Activated CD4-positive, alpha-beta memory T cell treated with anti-CD3 and anti-CD28 coated beads for 36 hours (primary cell): ENCODE measurements around the gene PCP4. TPM values are rescaled to one million over a fixed set of nuclear protein-coding genes. Genes with fewer than 3 reads are reported as not detected.

ENCODE experiments used
- CTCF ChIA-PET: fragments of 350-600 bp; sonication (Branson Sonifier 250); formaldehyde crosslinking; loops from one replicate; lab custom pipeline; 2021; ENCODE audit warnings: antibody characterized with exemption, inconsistent platforms; lab: Charles Lee
- POLR2A ChIA-PET: fragments of 350-600 bp; sonication (Branson Sonifier 250); formaldehyde crosslinking; loops from one replicate; lab custom pipeline; 2021; ENCODE audit warnings: antibody characterized with exemption; lab: Charles Lee
- DNase-seq: peaks from one replicate; pipeline ENCODE4 v3.0.0-alpha.2; 2020
- H3K27ac Mint-ChIP-seq: one replicate; pipeline ENCODE4 v1.8.0; 2021; ENCODE audit warnings: mixed read lengths
- H3K27me3 Mint-ChIP-seq: one replicate; pipeline ENCODE4 v1.8.0; 2021; ENCODE audit warnings: mixed read lengths
- H3K36me3 Mint-ChIP-seq: one replicate; pipeline ENCODE4 v1.8.0; 2021; ENCODE audit warnings: mixed read lengths
- H3K4me1 Mint-ChIP-seq: one replicate; pipeline ENCODE4 v1.8.0; 2021; ENCODE audit warnings: low read depth, mixed read lengths
- H3K4me3 Mint-ChIP-seq: one replicate; pipeline ENCODE4 v1.8.0; 2021; ENCODE audit warnings: mild to moderate bottlenecking, mixed read lengths
- H3K9me3 Mint-ChIP-seq: one replicate; pipeline ENCODE4 v1.8.0; 2021; ENCODE audit warnings: mixed read lengths
- intact Hi-C: fragments of 100-400 bp; cut with micrococcal nuclease; formaldehyde crosslinking; loops from one replicate; pipeline ENCODE4 v1.15.1; 2023
- total RNA-seq, 2 experiments: library from RNA; stranded (reverse); gene quantifications; one replicate each; pipeline ENCODE4 v1.2.3, GENCODE V29; 2021

PCP4 gene
- total RNA-seq, 2 experiments from 2014 or later = not detected

GRCh38 chr21:39849014-39849655 is 18.1 kb upstream of the PCP4 start:
- H3K4me1 Mint-ChIP-seq = no peaks in the 10 kb centered on the region
- no peaks in the 10 kb centered on the region for H3K36me3 Mint-ChIP-seq
- no peaks in the 10 kb centered on the region for H3K27me3 Mint-ChIP-seq
- intact Hi-C loops = no loop called here
- H3K9me3 Mint-ChIP-seq = peaks cover 3% of the 10 kb centered on the region
- H3K27ac Mint-ChIP-seq = no peak overlapping the region
- DNase-seq = no peak
- ChIA-PET POLR2A (no interaction called here), CTCF (no interaction called here)
- H3K4me3 Mint-ChIP-seq = no peak overlapping the region

GRCh38 chr21:39850333-39850732 is 16.9 kb upstream of the PCP4 start:
- no peak for DNase-seq
- peaks cover 3% of the 10 kb centered on the region for H3K9me3 Mint-ChIP-seq
- no peaks in the 10 kb centered on the region for H3K27me3 Mint-ChIP-seq
- no peak overlapping the region for H3K4me3 Mint-ChIP-seq
- intact Hi-C loops = no loop called here
- no peak overlapping the region for H3K27ac Mint-ChIP-seq
- H3K36me3 Mint-ChIP-seq = no peaks in the 10 kb centered on the region
- no peaks in the 10 kb centered on the region for H3K4me1 Mint-ChIP-seq
- ChIA-PET POLR2A (no interaction called here), CTCF (no interaction called here)

- intact Hi-C loops = no loop called here
- Mint-ChIP-seq H3K27me3 (no peaks in the 10 kb centered on the region), H3K9me3 (peaks cover 5% of the 10 kb centered on the region), H3K36me3 (no peaks in the 10 kb centered on the region), H3K4me1 (no peaks in the 10 kb centered on the region), H3K4me3 (no peak overlapping the region), H3K27ac (no peak overlapping the region)
- DNase-seq = no peak
- ChIA-PET CTCF (interaction anchor here (2.4 kb wide), 1 partner anchor 16 kb away, joined by 6 read pairs; the partner anchor contains the start of gene PCP4), POLR2A (no interaction called here)
Observed at GRCh38 chr21:39851002-39851618, 16.1 kb upstream of the PCP4 start.

- Mint-ChIP-seq H3K4me1 (no peaks in the 10 kb centered on the region), H3K36me3 (no peaks in the 10 kb centered on the region), H3K27ac (no peak overlapping the region), H3K27me3 (no peaks in the 10 kb centered on the region), H3K4me3 (no peak overlapping the region), H3K9me3 (peaks cover 5% of the 10 kb centered on the region)
- ChIA-PET POLR2A (no interaction called here), CTCF (interaction anchor here (2.4 kb wide), 1 partner anchor 15 kb away, joined by 6 read pairs; the partner anchor contains the start of gene PCP4)
- intact Hi-C loops = no loop called here
- no peak for DNase-seq
Observed at GRCh38 chr21:39852021-39852721, 15.1 kb upstream of the PCP4 start.

GRCh38 chr21:39852726-39853500 is 14.3 kb upstream of the PCP4 start:
- Mint-ChIP-seq H3K36me3 (no peaks in the 10 kb centered on the region), H3K27ac (no peak overlapping the region), H3K9me3 (peaks cover 5% of the 10 kb centered on the region), H3K4me3 (no peak overlapping the region), H3K4me1 (no peaks in the 10 kb centered on the region), H3K27me3 (no peaks in the 10 kb centered on the region)
- ChIA-PET POLR2A (no interaction called here), CTCF (interaction anchor here (2.4 kb wide), 1 partner anchor 15 kb away, joined by 6 read pairs; the partner anchor contains the start of gene PCP4)
- intact Hi-C loops = no loop called here
- no peak for DNase-seq

GRCh38 chr21:39854572-39854971 is 12.7 kb upstream of the PCP4 start:
- ChIA-PET CTCF (no interaction called here), POLR2A (no interaction called here)
- peaks cover 5% of the 10 kb centered on the region for H3K9me3 Mint-ChIP-seq
- intact Hi-C loops = no loop called here
- H3K36me3 Mint-ChIP-seq = no peaks in the 10 kb centered on the region
- H3K4me3 Mint-ChIP-seq = no peak overlapping the region
- H3K27me3 Mint-ChIP-seq = no peaks in the 10 kb centered on the region
- no peak overlapping the region for H3K27ac Mint-ChIP-seq
- DNase-seq = no peak
- H3K4me1 Mint-ChIP-seq = no peaks in the 10 kb centered on the region

- peaks cover 5% of the 10 kb centered on the region for H3K9me3 Mint-ChIP-seq
- H3K4me3 Mint-ChIP-seq = no peak overlapping the region
- no peaks in the 10 kb centered on the region for H3K4me1 Mint-ChIP-seq
- ChIA-PET CTCF (no interaction called here), POLR2A (no interaction called here)
- intact Hi-C loops = no loop called here
- H3K27ac Mint-ChIP-seq = no peak overlapping the region
- DNase-seq = no peak
- H3K27me3 Mint-ChIP-seq = no peaks in the 10 kb centered on the region
- no peaks in the 10 kb centered on the region for H3K36me3 Mint-ChIP-seq
Observed at GRCh38 chr21:39855595-39855994, 11.6 kb upstream of the PCP4 start.

GRCh38 chr21:39860600-39860999 is 6.6 kb upstream of the PCP4 start:
- no peaks in the 10 kb centered on the region for H3K4me1 Mint-ChIP-seq
- no peaks in the 10 kb centered on the region for H3K27me3 Mint-ChIP-seq
- H3K27ac Mint-ChIP-seq = no peak overlapping the region
- CTCF ChIA-PET = no interaction called here
- H3K4me3 Mint-ChIP-seq = no peak overlapping the region
- no peaks in the 10 kb centered on the region for H3K36me3 Mint-ChIP-seq
- POLR2A ChIA-PET = no interaction called here
- intact Hi-C loops = no loop called here
- H3K9me3 Mint-ChIP-seq = peaks cover 2% of the 10 kb centered on the region
- DNase-seq = no peak

- Mint-ChIP-seq H3K27me3 (no peaks in the 10 kb centered on the region), H3K4me1 (no peaks in the 10 kb centered on the region), H3K4me3 (no peak overlapping the region), H3K27ac (no peak overlapping the region), H3K36me3 (no peaks in the 10 kb centered on the region), H3K9me3 (no peaks in the 10 kb centered on the region)
- no peak for DNase-seq
- intact Hi-C loops = no loop called here
- POLR2A ChIA-PET = no interaction called here
- CTCF ChIA-PET = no interaction called here
Observed at GRCh38 chr21:39863111-39863510, 4.1 kb upstream of the PCP4 start.

GRCh38 chr21:39866093-39866492 is 1.1 kb upstream of the PCP4 start:
- Mint-ChIP-seq H3K27ac (no peak overlapping the region), H3K36me3 (no peaks in the 10 kb centered on the region), H3K9me3 (no peaks in the 10 kb centered on the region), H3K27me3 (no peaks in the 10 kb centered on the region), H3K4me3 (no peak overlapping the region), H3K4me1 (no peaks in the 10 kb centered on the region)
- POLR2A ChIA-PET = no interaction called here
- CTCF ChIA-PET = no interaction called here
- intact Hi-C loops = no loop called here
- no peak for DNase-seq

GRCh38 chr21:39869141-39869818 is 2.0 kb downstream of the PCP4 start:
- Mint-ChIP-seq H3K4me3 (no peak overlapping the region), H3K27ac (no peak overlapping the region), H3K4me1 (no peaks in the 10 kb centered on the region), H3K27me3 (no peaks in the 10 kb centered on the region), H3K9me3 (no peaks in the 10 kb centered on the region), H3K36me3 (no peaks in the 10 kb centered on the region)
- CTCF ChIA-PET = no interaction called here
- POLR2A ChIA-PET = no interaction called here
- intact Hi-C loops = no loop called here
- no peak for DNase-seq

- ChIA-PET POLR2A (no interaction called here), CTCF (no interaction called here)
- Mint-ChIP-seq H3K4me1 (no peaks in the 10 kb centered on the region), H3K9me3 (no peaks in the 10 kb centered on the region), H3K4me3 (no peak overlapping the region), H3K36me3 (no peaks in the 10 kb centered on the region), H3K27ac (no peak overlapping the region), H3K27me3 (no peaks in the 10 kb centered on the region)
- intact Hi-C loops = no loop called here
- DNase-seq = no peak
Observed at GRCh38 chr21:39873687-39874086, 6.4 kb downstream of the PCP4 start.
